Measurements from ENCODE around the gene PPIG. TPM values are rescaled to one million over a fixed set of nuclear protein-coding genes. Genes with fewer than 3 reads are reported as not detected.

PPIG gene
- total RNA-seq, 1 donor from 2014 or later: 51.7 TPM

GRCh38 chr2:169659320-169659719 is 75.2 kb downstream of the PPIG start:
- Histone ChIP-seq H3K4me3 (no peak overlapping the region), H3K36me3 (no peaks in the 10 kb centered on the region), H3K4me1 (no peaks in the 10 kb centered on the region), H3K27me3 (ENCODE audit: low read depth) (no peaks in the 10 kb centered on the region), H3K27ac (no peak overlapping the region), H3K9me3 (no peaks in the 10 kb centered on the region)
- DNase-seq (no peak), ATAC-seq (no peak)
- intact Hi-C loops (cut with DNase I): no loop called here
- TF ChIP-seq CTCF (IDR thresholded peaks at IDR 0.05): no peak

- Histone ChIP-seq H3K9me3 (no peaks in the 10 kb centered on the region), H3K4me1 (peaks cover 4% of the 10 kb centered on the region), H3K36me3 (no peaks in the 10 kb centered on the region), H3K4me3 (no peak overlapping the region), H3K27ac (no peak overlapping the region), H3K27me3 (ENCODE audit: low read depth) (no peaks in the 10 kb centered on the region)
- DNase-seq (no peak), ATAC-seq (no peak)
- intact Hi-C loops (cut with DNase I): no loop called here
- TF ChIP-seq CTCF (IDR thresholded peaks at IDR 0.05): no peak
These were observed 77.1 kb downstream of the PPIG start for GRCh38 chr2:169661265-169661664.

GRCh38 chr2:169662744-169663143 is 78.6 kb downstream of the PPIG start:
- Histone ChIP-seq H3K36me3 (no peaks in the 10 kb centered on the region), H3K4me3 (no peak overlapping the region), H3K27ac (no peak overlapping the region), H3K4me1 (peaks cover 4% of the 10 kb centered on the region), H3K27me3 (ENCODE audit: low read depth) (no peaks in the 10 kb centered on the region), H3K9me3 (no peaks in the 10 kb centered on the region)
- intact Hi-C loops (cut with DNase I): no loop called here
- DNase-seq (no peak), ATAC-seq (no peak)
- TF ChIP-seq CTCF (IDR thresholded peaks at IDR 0.05): no peak

- DNase-seq: no peak
- Histone ChIP-seq H3K36me3 (no peaks in the 10 kb centered on the region), H3K4me1 (peaks cover 4% of the 10 kb centered on the region), H3K27me3 (ENCODE audit: low read depth) (no peaks in the 10 kb centered on the region), H3K27ac (no peak overlapping the region), H3K4me3 (no peak overlapping the region), H3K9me3 (no peaks in the 10 kb centered on the region)
- intact Hi-C loops (cut with DNase I): no loop called here
- no peak for ATAC-seq
- no peak for TF ChIP-seq CTCF (IDR thresholded peaks at IDR 0.05)
These were observed 79.1 kb downstream of the PPIG start for GRCh38 chr2:169663247-169663646.

- DNase-seq (no peak), ATAC-seq (no peak)
- Histone ChIP-seq H3K27ac (no peak overlapping the region), H3K4me3 (no peak overlapping the region), H3K4me1 (peaks cover 4% of the 10 kb centered on the region), H3K36me3 (no peaks in the 10 kb centered on the region), H3K27me3 (ENCODE audit: low read depth) (no peaks in the 10 kb centered on the region), H3K9me3 (no peaks in the 10 kb centered on the region)
- intact Hi-C loops (cut with DNase I): no loop called here
- no peak for TF ChIP-seq CTCF (IDR thresholded peaks at IDR 0.05)
These were observed 80.4 kb downstream of the PPIG start for GRCh38 chr2:169664600-169664977.
